Measurements from ENCODE around the gene MS4A12.
"Not testable (repeated sequence)": the region's sequence is repeated elsewhere in the genome, so short reads cannot be mapped to it uniquely, and the experiment has no call there.

- TF ChIP-seq CTCF (optimal IDR thresholded peaks at IDR 0.05 in 1 of 3, IDR thresholded peaks at IDR 0.05 in 1 of 3, conservative IDR thresholded peaks at IDR 0.05 in 1 of 3; ENCODE audit: extremely low read depth in 1 of 3, insufficient read depth in 2 of 3, low read length in 3 of 3); EZH2 (IDR thresholded peaks at IDR 0.05; ENCODE audit: low read length): not testable (repeated sequence)
Observed at GRCh38 chr11:60509609-60510008, 17.0 kb downstream of the MS4A12 start.

All from keratinocyte (primary cell).